Effector memory CD8-positive, alpha-beta T cell (primary cell): ENCODE data around the gene KIAA0232.

ENCODE experiments used
- ATAC-seq: fragments of 150-1000 bp; cut with Tn5 transposase; replicated peaks from 2 replicates; pipeline ENCODE4 v1.10.0; 2021; ENCODE audit warnings: mild to moderate bottlenecking, moderate library complexity
- DNase-seq, 3 experiments: peaks; one replicate each; pipeline ENCODE4 v3.0.0; 2021
- H3K27ac Mint-ChIP-seq, 2 donors: one replicate each; pipeline ENCODE4 v1.8.0; 2022; ENCODE audit warnings: mild to moderate bottlenecking in 2 of 2, mixed read lengths in 2 of 2, moderate library complexity in 2 of 2
- H3K27me3 Mint-ChIP-seq, 2 donors: one replicate each; pipeline ENCODE4 v1.8.0; 2022; ENCODE audit warnings: mixed read lengths in 2 of 2
- H3K36me3 Mint-ChIP-seq: one replicate; pipeline ENCODE4 v1.8.0; 2022; ENCODE audit warnings: mild to moderate bottlenecking, moderate library complexity, mixed read lengths; ENCODE audit not compliant: insufficient read depth
- H3K4me1 Mint-ChIP-seq, 2 donors: one replicate each; pipeline ENCODE4 v1.8.0; 2022; ENCODE audit warnings: low read depth in 2 of 2, mixed read lengths in 2 of 2
- H3K4me3 Mint-ChIP-seq, 2 donors: one replicate each; pipeline ENCODE4 v1.8.0; 2022; ENCODE audit warnings: mild to moderate bottlenecking in 2 of 2, mixed read lengths in 2 of 2, moderate library complexity in 2 of 2
- H3K9me3 Mint-ChIP-seq, 2 donors: one replicate each; pipeline ENCODE4 v1.8.0; 2022; ENCODE audit warnings: mixed read lengths in 2 of 2

Gene KIAA0232

GRCh38 chr4:6916069-6916586, 133.6 kb downstream of the KIAA0232 start:
- Mint-ChIP-seq H3K4me3 (peak overlapping the region; percentile 71 to 79), H3K27ac (peak overlapping the region; percentile 87 to 90), H3K36me3 (peaks cover 2% of the 10 kb centered on the region), H3K4me1 (peaks cover 53 to 63% of the 10 kb centered on the region in 2 donors), H3K27me3 (no peaks in the 10 kb centered on the region), H3K9me3 (no peaks in the 10 kb centered on the region)
- ATAC-seq (no peak), DNase-seq (no peak)

GRCh38 chr4:6916587-6917460, 134.3 kb downstream of the KIAA0232 start:
- ATAC-seq, result peak; percentile 83
- no peaks in the 10 kb centered on the region for H3K9me3 Mint-ChIP-seq
- H3K4me1 Mint-ChIP-seq, result peaks cover 48 to 65% of the 10 kb centered on the region in 2 donors
- peak in 2 of 3 experiments; percentile 26 to 41 for DNase-seq
- peak overlapping the region; percentile 87 to 90 for H3K27ac Mint-ChIP-seq
- peak overlapping the region; percentile 71 to 79 for H3K4me3 Mint-ChIP-seq
- no peaks in the 10 kb centered on the region for H3K27me3 Mint-ChIP-seq
- H3K36me3 Mint-ChIP-seq, result peaks cover 2% of the 10 kb centered on the region

DNA sequence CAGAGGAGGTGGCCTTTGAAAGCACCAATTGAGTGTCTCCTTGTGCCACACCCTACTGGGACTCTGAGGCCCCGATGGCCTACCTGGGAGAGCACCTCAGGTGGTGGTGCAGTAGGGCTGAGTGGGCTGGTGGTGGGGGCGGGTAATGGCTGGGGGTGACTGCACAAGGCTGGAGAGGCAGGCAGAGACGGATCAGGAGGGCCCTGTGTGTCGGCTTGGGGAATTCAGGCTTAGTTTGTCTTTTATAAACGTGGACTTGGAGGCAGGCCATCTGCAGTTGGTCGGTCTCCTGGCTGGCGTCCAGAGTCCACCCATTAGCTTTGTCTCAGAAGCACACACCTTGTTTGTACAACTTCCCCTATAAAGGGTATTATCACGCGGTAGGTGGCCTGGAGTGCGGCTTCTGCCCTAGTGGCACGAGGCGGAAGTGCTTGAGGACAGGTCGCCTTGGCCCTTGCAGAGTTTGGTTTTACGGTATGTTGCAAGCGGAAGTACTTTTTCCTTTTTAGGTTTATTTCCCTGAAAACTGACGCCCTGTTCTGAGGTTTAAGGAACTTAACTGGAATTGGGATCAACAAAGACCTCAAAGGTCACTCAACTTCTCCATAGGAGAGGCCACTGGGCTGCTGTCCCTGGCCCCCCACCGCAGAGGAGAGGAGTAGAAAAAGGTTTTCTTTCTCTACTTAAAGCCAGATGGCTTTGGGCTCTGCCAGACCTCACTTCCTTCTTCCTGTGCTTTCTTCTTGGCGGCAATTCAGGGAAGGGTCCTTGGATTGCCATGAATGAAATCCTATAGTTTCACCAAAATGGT, 135.1 kb downstream of the KIAA0232 start:
- Mint-ChIP-seq H3K4me1 (peaks cover 52 to 68% of the 10 kb centered on the region in 2 donors), H3K4me3 (peak overlapping the region; percentile 71 to 79), H3K27me3 (no peaks in the 10 kb centered on the region), H3K36me3 (peaks cover 8% of the 10 kb centered on the region), H3K27ac (peak overlapping the region; percentile 87 to 90), H3K9me3 (no peaks in the 10 kb centered on the region)
- ATAC-seq (peak; percentile 52), DNase-seq (no peak)

- DNase-seq (no peak), ATAC-seq (peak; percentile 37)
- peak overlapping the region; percentile 71 to 79 for H3K4me3 Mint-ChIP-seq
- peak overlapping the region; percentile 87 to 90 for H3K27ac Mint-ChIP-seq
- H3K27me3 Mint-ChIP-seq, result no peaks in the 10 kb centered on the region
- H3K4me1 Mint-ChIP-seq, result peaks cover 46 to 63% of the 10 kb centered on the region in 2 donors
- H3K36me3 Mint-ChIP-seq, result peaks cover 10% of the 10 kb centered on the region
- no peaks in the 10 kb centered on the region for H3K9me3 Mint-ChIP-seq
Observed at GRCh38 chr4:6918338-6918737, 135.8 kb downstream of the KIAA0232 start.

GRCh38 chr4:6920171-6920570, 137.6 kb downstream of the KIAA0232 start:
- Mint-ChIP-seq H3K27me3 (no peaks in the 10 kb centered on the region), H3K4me3 (no peak overlapping the region), H3K4me1 (peaks cover 57 to 63% of the 10 kb centered on the region in 2 donors), H3K9me3 (no peaks in the 10 kb centered on the region), H3K36me3 (peaks cover 14% of the 10 kb centered on the region), H3K27ac (peak overlapping the region; percentile 12 to 51)
- DNase-seq (no peak), ATAC-seq (no peak)

GRCh38 chr4:6923507-6923906, 141.0 kb downstream of the KIAA0232 start:
- Mint-ChIP-seq H3K4me3 (no peak overlapping the region), H3K9me3 (no peaks in the 10 kb centered on the region), H3K27me3 (no peaks in the 10 kb centered on the region), H3K27ac (no peak overlapping the region), H3K36me3 (peaks cover 14% of the 10 kb centered on the region), H3K4me1 (peaks cover 60 to 66% of the 10 kb centered on the region in 2 donors)
- no peak for DNase-seq
- ATAC-seq, result no peak

- Mint-ChIP-seq H3K27me3 (no peaks in the 10 kb centered on the region), H3K9me3 (no peaks in the 10 kb centered on the region), H3K27ac (peak overlapping the region; percentile 59 to 81), H3K4me1 (peaks cover 60 to 68% of the 10 kb centered on the region in 2 donors), H3K36me3 (peaks cover 14% of the 10 kb centered on the region), H3K4me3 (peak overlapping the region in 1 of 2 donors; percentile 72)
- ATAC-seq (no peak), DNase-seq (no peak)
Observed at GRCh38 chr4:6924361-6924779, 141.8 kb downstream of the KIAA0232 start.

DNA sequence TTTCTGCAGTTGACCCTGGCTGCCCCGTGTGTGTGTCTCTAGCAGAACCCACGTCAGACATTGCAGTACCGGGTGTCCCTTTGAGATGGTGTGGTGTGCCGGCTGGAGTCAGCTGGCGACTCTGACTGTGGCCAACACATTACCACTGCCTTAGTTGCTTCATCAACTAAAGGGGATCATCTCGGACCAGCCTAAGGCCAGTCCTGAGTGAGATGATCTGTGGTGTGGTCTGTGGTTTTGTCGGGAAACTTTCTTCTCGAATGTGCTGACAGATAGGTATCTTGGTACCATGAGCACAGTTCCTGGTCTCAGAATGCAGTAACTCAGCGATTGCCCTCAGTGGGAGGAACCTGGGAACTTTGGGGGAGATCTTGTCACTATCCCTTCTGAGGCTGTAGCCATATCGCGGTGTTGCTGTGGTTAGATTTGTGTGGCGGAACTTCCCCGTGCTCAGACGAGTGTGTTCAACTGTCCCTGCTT, 142.9 kb downstream of the KIAA0232 start:
- H3K27me3 Mint-ChIP-seq, result no peaks in the 10 kb centered on the region
- no peaks in the 10 kb centered on the region for H3K9me3 Mint-ChIP-seq
- H3K27ac Mint-ChIP-seq, result peak overlapping the region; percentile 67 to 81
- peak overlapping the region; percentile 61 to 72 for H3K4me3 Mint-ChIP-seq
- DNase-seq (no peak), ATAC-seq (peak; percentile 34)
- peaks cover 14% of the 10 kb centered on the region for H3K36me3 Mint-ChIP-seq
- peaks cover 63 to 74% of the 10 kb centered on the region in 2 donors for H3K4me1 Mint-ChIP-seq

- Mint-ChIP-seq H3K27ac (peak overlapping the region; percentile 67 to 81), H3K9me3 (no peaks in the 10 kb centered on the region), H3K27me3 (no peaks in the 10 kb centered on the region), H3K36me3 (peaks cover 14% of the 10 kb centered on the region), H3K4me1 (peaks cover 63 to 71% of the 10 kb centered on the region in 2 donors), H3K4me3 (peak overlapping the region; percentile 61 to 72)
- ATAC-seq (no peak), DNase-seq (no peak)
Observed at GRCh38 chr4:6926081-6926480, 143.6 kb downstream of the KIAA0232 start.

DNA sequence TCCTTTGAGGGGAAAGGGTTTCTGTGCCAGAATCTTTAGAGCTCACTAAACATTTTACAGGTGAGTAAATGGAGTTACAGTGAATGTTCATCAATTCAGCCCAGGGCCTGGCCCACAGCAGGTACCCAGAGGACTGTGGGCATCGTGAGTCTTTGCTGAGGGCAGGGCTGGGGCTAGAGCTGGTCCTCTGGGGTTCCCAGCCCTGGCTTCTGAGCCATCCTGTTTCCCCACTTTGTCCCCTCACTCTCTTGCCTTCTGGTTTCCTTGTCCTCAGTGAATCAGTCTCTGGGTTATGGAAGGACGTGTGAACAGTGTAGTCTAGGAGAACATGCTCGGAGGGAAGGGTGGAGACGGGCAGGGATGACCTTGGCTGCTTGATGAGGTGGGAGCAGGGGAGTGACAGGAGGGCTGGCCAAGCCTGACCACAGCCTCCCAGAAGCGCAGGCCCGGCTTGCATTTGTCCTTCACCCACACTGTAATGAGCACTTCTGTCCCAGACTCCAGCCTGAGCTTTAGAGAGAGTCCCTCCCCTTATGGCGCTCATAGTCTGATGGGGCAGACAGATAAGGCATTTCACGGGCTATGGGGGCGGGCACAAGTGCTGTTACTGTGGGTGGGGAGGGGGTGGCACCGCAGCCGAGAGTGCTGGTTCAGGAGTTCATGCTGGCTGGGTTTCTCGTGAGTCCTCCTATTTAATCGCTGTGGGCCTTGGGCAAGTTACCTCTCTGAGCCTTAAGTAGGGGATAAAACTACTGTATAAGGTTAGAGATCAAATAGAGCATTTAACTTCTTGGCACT, 144.4 kb downstream of the KIAA0232 start:
- peaks cover 14% of the 10 kb centered on the region for H3K36me3 Mint-ChIP-seq
- no peaks in the 10 kb centered on the region for H3K9me3 Mint-ChIP-seq
- peak overlapping the region; percentile 61 to 72 for H3K4me3 Mint-ChIP-seq
- peaks cover 66 to 73% of the 10 kb centered on the region in 2 donors for H3K4me1 Mint-ChIP-seq
- DNase-seq, result peak in 2 of 3 experiments; percentile 43
- H3K27me3 Mint-ChIP-seq, result no peaks in the 10 kb centered on the region
- peak overlapping the region; percentile 75 to 80 for H3K27ac Mint-ChIP-seq
- ATAC-seq, result peak; percentile 92

GRCh38 chr4:6928081-6928480, 145.6 kb downstream of the KIAA0232 start:
- H3K4me3 Mint-ChIP-seq, result peak overlapping the region; percentile 61 to 72
- ATAC-seq (no peak), DNase-seq (no peak)
- peaks cover 9% of the 10 kb centered on the region for H3K36me3 Mint-ChIP-seq
- peaks cover 66 to 67% of the 10 kb centered on the region in 2 donors for H3K4me1 Mint-ChIP-seq
- peak overlapping the region in 1 of 2 donors; percentile 75 for H3K27ac Mint-ChIP-seq
- H3K27me3 Mint-ChIP-seq, result no peaks in the 10 kb centered on the region
- H3K9me3 Mint-ChIP-seq, result no peaks in the 10 kb centered on the region

DNA sequence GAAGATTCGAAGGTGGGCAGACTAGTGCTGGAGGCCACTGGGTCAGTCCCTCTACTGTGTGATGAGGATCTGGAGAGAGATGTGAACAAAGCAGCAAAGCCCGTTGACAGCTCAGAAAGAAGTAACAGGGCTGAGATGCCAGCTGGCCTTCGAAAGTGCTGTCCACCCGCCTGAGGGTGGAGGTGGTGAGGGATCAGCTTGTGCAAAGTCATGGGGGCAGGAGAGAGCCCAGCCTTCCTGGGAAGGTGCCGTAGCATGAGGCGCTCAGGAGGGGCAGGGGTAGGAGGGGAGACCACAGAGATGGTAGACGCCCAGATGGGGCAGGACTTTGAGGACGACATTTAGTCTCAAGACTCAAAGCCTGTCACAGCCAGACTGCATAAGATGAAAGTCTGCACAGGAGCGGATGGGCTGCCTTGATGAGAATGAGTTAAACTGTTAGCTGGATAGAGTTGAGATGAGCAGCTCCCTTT, 146.8 kb downstream of the KIAA0232 start:
- Mint-ChIP-seq H3K36me3 (peaks cover 6% of the 10 kb centered on the region), H3K27me3 (no peaks in the 10 kb centered on the region), H3K4me1 (peaks cover 68 to 78% of the 10 kb centered on the region in 2 donors), H3K27ac (peak overlapping the region; percentile 19 to 27), H3K4me3 (no peak overlapping the region), H3K9me3 (no peaks in the 10 kb centered on the region)
- no peak for DNase-seq
- ATAC-seq, result no peak
